PC-9 (cell line): ENCODE measurements around the gene HCST. TPM values are rescaled to one million over a fixed set of nuclear protein-coding genes. Genes with fewer than 3 reads are reported as not detected.

ENCODE experiments used
- BruUV-seq: library from RNA; stranded (reverse); fragments of 400-500 nt; replicated peaks from 2 replicates; lab custom pipeline; 2021; lab: Mats Ljungman, UMichigan
- CTCF ChIA-PET: fragments of 300-600 bp; sonication (Branson Sonifier 250); formaldehyde crosslinking; loops from one replicate; lab custom pipeline; 2022; ENCODE audit warnings: antibody characterized with exemption; lab: Charles Lee
- POLR2A ChIA-PET: fragments of 300-600 bp; sonication (Branson Sonifier 250); formaldehyde crosslinking; loops from one replicate; lab custom pipeline; 2022; ENCODE audit warnings: antibody characterized with exemption; ENCODE audit not compliant: unreplicated experiment; lab: Charles Lee
- DNase-seq, 2 experiments: peaks; one replicate each; pipeline versions ENCODE4 v3.0.0 to v3.0.0-alpha.2; 2015 to 2022; ENCODE audit warnings: mixed read lengths in 1 of 2
- H2AFZ ChIP-seq: fragments of 200-600 bp; sonication (generic); 2 replicates; pipeline ENCODE4 v1.8.1; 2017; ENCODE audit warnings: antibody characterized with exemption
- H3F3A ChIP-seq: fragments of 200-600 bp; sonication (generic); 2 replicates; pipeline ENCODE4 v1.8.1; 2017; ENCODE audit warnings: antibody characterized with exemption, mild to moderate bottlenecking, low read depth; ENCODE audit not compliant: insufficient read depth
- H3K27ac ChIP-seq: fragments of 200-600 bp; sonication (generic); 2 replicates; pipeline ENCODE4 v1.6.1; 2016; ENCODE audit warnings: mixed run types
- H3K27me3 ChIP-seq: fragments of 200-600 bp; sonication (generic); 2 replicates; pipeline ENCODE4 v1.6.1; 2016; ENCODE audit warnings: low read depth, mixed run types; ENCODE audit not compliant: insufficient read depth
- H3K36me3 ChIP-seq: fragments of 200-600 bp; sonication (generic); 2 replicates; pipeline ENCODE4 v1.6.1; 2016; ENCODE audit warnings: low read depth, mixed run types
- H3K4me1 ChIP-seq: fragments of 200-600 bp; sonication (generic); replicated peaks from 2 replicates; pipeline ENCODE4 v1.6.1; 2016; ENCODE audit warnings: mixed run types; ENCODE audit not compliant: insufficient read depth
- H3K4me2 ChIP-seq: fragments of 200-600 bp; sonication (generic); 2 replicates; pipeline ENCODE4 v1.6.1; 2017; ENCODE audit warnings: mixed run types
- H3K4me3 ChIP-seq: fragments of 200-600 bp; sonication (generic); 2 replicates; pipeline ENCODE4 v1.6.1; 2016; ENCODE audit warnings: mixed run types
- H3K79me2 ChIP-seq: fragments of 200-600 bp; sonication (generic); 2 replicates; pipeline ENCODE4 v1.6.1; 2017; ENCODE audit warnings: low read depth, mixed run types
- H3K9me2 ChIP-seq: fragments of 200-600 bp; sonication (generic); 2 replicates; pipeline ENCODE4 v1.8.1; 2017; ENCODE audit warnings: mild to moderate bottlenecking; ENCODE audit not compliant: insufficient read depth
- H3K9me3 ChIP-seq: fragments of 200-600 bp; sonication (generic); 2 replicates; pipeline ENCODE4 v1.8.1; 2016; ENCODE audit warnings: low read depth; ENCODE audit not compliant: insufficient read depth
- H4K20me1 ChIP-seq: fragments of 200-600 bp; sonication (generic); 2 replicates; pipeline ENCODE4 v1.8.1; 2017; ENCODE audit not compliant: insufficient read depth
- CTCF ChIP-seq: fragments of 200-600 bp; sonication (generic); conservative IDR thresholded peaks from 2 replicates; pipeline ENCODE4 v1.6.1; 2017; ENCODE audit warnings: mixed run types, antibody characterized with exemption, mild to moderate bottlenecking, moderate library complexity
- EZH2 ChIP-seq: fragments of 200-600 bp; sonication (generic); IDR thresholded peaks from 2 replicates; pipeline ENCODE4 v1.8.0; 2017; ENCODE audit warnings: antibody characterized with exemption, low read depth
- intact Hi-C: fragments of 100-400 bp; cut with micrococcal nuclease; formaldehyde crosslinking; loops from one replicate; pipeline ENCODE4 v1.10.0; 2022; ENCODE audit not compliant: unreplicated experiment
- total RNA-seq: library from RNA; stranded (reverse); gene quantifications from 2 replicates; pipeline ENCODE4 v1.2.3, GENCODE V29; 2021

HCST gene
- total RNA-seq, 1 experiment from 2014 or later: 1.8 TPM

- Histone ChIP-seq H2AFZ (no peak overlapping the region), H3K36me3 (no peaks in the 10 kb centered on the region), H3K4me1 (no peaks in the 10 kb centered on the region), H3K4me3 (no peak overlapping the region), H3K27me3 (peaks cover 50% of the 10 kb centered on the region), H3K4me2 (no peak overlapping the region), H3K27ac (no peak overlapping the region), H4K20me1 (no peaks in the 10 kb centered on the region), H3K79me2 (no peaks in the 10 kb centered on the region), H3F3A (no peaks in the 10 kb centered on the region), H3K9me2 (no peaks in the 10 kb centered on the region), H3K9me3 (no peaks in the 10 kb centered on the region)
- ChIA-PET POLR2A (no interaction called here), CTCF (no interaction called here)
- DNase-seq: no peak
- BruUV-seq: no TSS peak
- TF ChIP-seq EZH2 (no peak), CTCF (no peak)
- intact Hi-C loops: no loop called here
Observed at GRCh38 chr19:35871611-35872010, 30.7 kb upstream of the HCST start.

GRCh38 chr19:35872180-35872579 is 30.1 kb upstream of the HCST start:
- ChIA-PET CTCF (no interaction called here), POLR2A (no interaction called here)
- Histone ChIP-seq H3K27ac (no peak overlapping the region), H3K9me3 (no peaks in the 10 kb centered on the region), H3K9me2 (no peaks in the 10 kb centered on the region), H3K4me3 (no peak overlapping the region), H3K4me1 (no peaks in the 10 kb centered on the region), H3K4me2 (no peak overlapping the region), H2AFZ (no peak overlapping the region), H3K27me3 (peaks cover 50% of the 10 kb centered on the region), H3F3A (no peaks in the 10 kb centered on the region), H3K79me2 (no peaks in the 10 kb centered on the region), H3K36me3 (no peaks in the 10 kb centered on the region), H4K20me1 (no peaks in the 10 kb centered on the region)
- BruUV-seq: no TSS peak
- TF ChIP-seq EZH2 (no peak), CTCF (no peak)
- intact Hi-C loops: no loop called here
- no peak for DNase-seq

GRCh38 chr19:35874392-35874930 is 27.9 kb upstream of the HCST start:
- intact Hi-C loops: no loop called here
- Histone ChIP-seq H4K20me1 (no peaks in the 10 kb centered on the region), H2AFZ (no peak overlapping the region), H3F3A (no peaks in the 10 kb centered on the region), H3K4me1 (no peaks in the 10 kb centered on the region), H3K4me2 (no peak overlapping the region), H3K9me3 (no peaks in the 10 kb centered on the region), H3K9me2 (no peaks in the 10 kb centered on the region), H3K4me3 (no peak overlapping the region), H3K27ac (no peak overlapping the region), H3K79me2 (no peaks in the 10 kb centered on the region), H3K27me3 (peaks cover 52% of the 10 kb centered on the region), H3K36me3 (no peaks in the 10 kb centered on the region)
- POLR2A ChIA-PET: no interaction called here
- CTCF ChIA-PET: no interaction called here
- no peak for TF ChIP-seq EZH2
- no peak for TF ChIP-seq CTCF
- BruUV-seq: no TSS peak
- no peak for DNase-seq
